ENCODE results near the gene GHDC.

GHDC gene

DNA sequence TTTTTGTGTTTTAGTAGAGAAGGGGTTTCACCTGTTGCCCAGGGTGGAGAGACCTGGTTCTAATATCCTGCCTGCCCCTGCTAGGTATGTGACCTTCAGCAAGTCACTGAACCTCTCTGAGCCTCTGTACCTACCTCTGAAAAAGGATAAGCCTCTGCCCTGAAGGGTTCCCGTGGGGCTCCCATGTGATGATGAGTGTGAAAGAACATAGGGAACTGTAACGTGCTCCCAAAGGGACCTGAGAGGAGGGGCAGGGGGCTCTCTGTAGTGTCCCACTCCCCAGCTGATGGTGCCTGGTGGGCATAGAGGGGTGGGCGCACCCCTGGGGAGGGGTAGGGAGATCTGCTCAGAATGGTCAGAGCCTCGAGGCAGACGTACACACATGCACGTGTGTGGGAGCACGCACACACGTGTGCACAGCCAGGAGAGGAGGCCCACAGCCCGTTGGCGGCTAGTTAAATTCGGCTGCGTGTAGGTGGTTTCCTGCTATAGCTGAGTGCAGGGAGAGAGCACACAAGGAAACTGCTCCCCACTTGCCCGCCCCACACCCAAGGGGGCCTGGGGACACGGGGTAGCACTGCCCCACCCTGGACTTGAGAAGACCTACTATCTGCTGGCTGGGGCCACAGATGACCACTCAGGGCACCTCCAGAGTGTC lies 20.0 kb downstream of the GHDC start:
- H3K27ac ChIP-seq (ENCODE audit: insufficient read depth, low read depth, low read length, poor library complexity, severe bottlenecking): no peak overlapping the region
- no peak overlapping the region for H3K4me3 ChIP-seq (ENCODE audit: insufficient read depth, low read depth, low read length)
- H3K27me3 ChIP-seq (ENCODE audit: control insufficient read depth, insufficient read depth, low read length, poor library complexity, severe bottlenecking): peaks cover 12% of the 10 kb centered on the region
- H3K36me3 ChIP-seq (ENCODE audit: control insufficient read depth, insufficient read depth, low read length): no peaks in the 10 kb centered on the region
- no peaks in the 10 kb centered on the region for H3K4me1 ChIP-seq (ENCODE audit: control insufficient read depth, insufficient read depth, low read length)
- H3K9me3 ChIP-seq (ENCODE audit: control insufficient read depth, low read length): no peaks in the 10 kb centered on the region
- WGBS, 2 experiments: 92% methylated on average over 14 of the region's 14 CpGs

DNA sequence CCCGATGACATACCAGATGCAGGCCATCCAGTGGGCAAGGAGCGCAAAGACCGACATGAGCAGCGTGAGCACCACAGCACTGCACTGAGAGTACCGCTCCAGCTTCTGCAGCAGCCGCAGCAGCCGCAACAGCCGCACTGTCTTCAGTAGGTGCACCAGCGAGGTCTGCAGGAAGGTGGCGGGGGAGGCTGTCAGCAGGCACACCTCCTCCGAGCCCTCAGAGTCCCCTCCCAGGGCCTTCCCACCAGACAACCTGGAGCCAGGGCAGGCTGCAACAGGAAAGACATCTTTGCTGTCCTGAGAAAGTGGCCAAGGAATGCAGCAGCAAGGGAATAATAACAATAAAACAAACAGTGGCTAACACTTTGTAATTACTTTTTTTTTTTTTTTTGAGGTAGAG lies 22.5 kb downstream of the GHDC start:
- Histone ChIP-seq H3K27me3 (ENCODE audit: control insufficient read depth, insufficient read depth, low read length, poor library complexity, severe bottlenecking) (no peaks in the 10 kb centered on the region), H3K27ac (ENCODE audit: insufficient read depth, low read depth, low read length, poor library complexity, severe bottlenecking) (no peak overlapping the region), H3K9me3 (ENCODE audit: control insufficient read depth, low read length) (no peaks in the 10 kb centered on the region), H3K4me1 (ENCODE audit: control insufficient read depth, insufficient read depth, low read length) (no peaks in the 10 kb centered on the region), H3K4me3 (ENCODE audit: insufficient read depth, low read depth, low read length) (no peak overlapping the region), H3K36me3 (ENCODE audit: control insufficient read depth, insufficient read depth, low read length) (no peaks in the 10 kb centered on the region)
- WGBS, 2 experiments: 74 to 75% methylated on average over 11 of the region's 11 CpGs

DNA sequence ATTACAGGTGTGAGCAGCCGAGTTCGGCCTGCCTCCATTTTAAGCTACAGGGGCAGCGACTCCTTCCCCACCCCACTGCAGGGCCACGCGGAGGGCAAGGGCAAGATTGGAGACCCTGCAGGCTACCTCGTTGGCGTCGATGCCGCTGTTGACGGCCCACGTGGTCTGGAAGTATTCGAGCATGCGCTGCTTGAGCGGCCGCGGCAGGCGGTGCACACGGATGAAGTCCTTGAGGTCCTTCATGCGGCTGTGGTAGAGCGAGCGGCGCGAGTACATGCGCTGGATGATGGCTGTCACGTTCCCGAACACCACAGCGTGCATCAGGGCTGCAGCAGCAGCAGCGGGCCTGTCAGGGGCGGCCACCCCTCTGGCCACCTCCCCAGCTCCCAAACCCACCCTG lies 24.9 kb downstream of the GHDC start:
- Histone ChIP-seq H3K27me3 (ENCODE audit: control insufficient read depth, insufficient read depth, low read length, poor library complexity, severe bottlenecking) (no peaks in the 10 kb centered on the region), H3K4me1 (ENCODE audit: control insufficient read depth, insufficient read depth, low read length) (no peaks in the 10 kb centered on the region), H3K9me3 (ENCODE audit: control insufficient read depth, low read length) (no peaks in the 10 kb centered on the region), H3K4me3 (ENCODE audit: insufficient read depth, low read depth, low read length) (no peak overlapping the region), H3K36me3 (ENCODE audit: control insufficient read depth, insufficient read depth, low read length) (no peaks in the 10 kb centered on the region), H3K27ac (ENCODE audit: insufficient read depth, low read depth, low read length, poor library complexity, severe bottlenecking) (no peak overlapping the region)
- WGBS, 2 experiments: 94 to 95% methylated on average over 29 of the region's 29 CpGs

DNA sequence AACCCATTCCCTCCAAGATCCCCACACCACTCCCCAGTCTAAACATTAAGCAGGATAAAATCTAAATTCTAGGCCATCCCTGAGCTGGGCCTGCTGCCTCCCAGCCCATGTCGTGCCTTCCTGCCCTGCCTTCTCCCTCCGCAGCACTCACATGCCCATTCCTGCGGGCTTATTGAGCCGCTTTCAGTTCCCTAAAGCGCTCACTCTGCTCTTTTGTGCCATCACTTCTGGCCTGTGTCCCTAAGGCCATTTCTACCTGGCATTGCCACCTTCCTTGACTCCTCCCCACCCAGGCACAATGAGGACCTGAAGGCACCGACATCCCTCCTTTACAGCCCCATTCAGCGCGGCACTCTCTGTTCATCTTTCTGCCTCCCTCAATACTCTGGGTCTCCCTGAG lies 26.5 kb downstream of the GHDC start:
- no peaks in the 10 kb centered on the region for H3K36me3 ChIP-seq (ENCODE audit: control insufficient read depth, insufficient read depth, low read length)
- no peak overlapping the region for H3K27ac ChIP-seq (ENCODE audit: insufficient read depth, low read depth, low read length, poor library complexity, severe bottlenecking)
- no peak overlapping the region for H3K4me3 ChIP-seq (ENCODE audit: insufficient read depth, low read depth, low read length)
- H3K27me3 ChIP-seq (ENCODE audit: control insufficient read depth, insufficient read depth, low read length, poor library complexity, severe bottlenecking): no peaks in the 10 kb centered on the region
- H3K9me3 ChIP-seq (ENCODE audit: control insufficient read depth, low read length): no peaks in the 10 kb centered on the region
- no peaks in the 10 kb centered on the region for H3K4me1 ChIP-seq (ENCODE audit: control insufficient read depth, insufficient read depth, low read length)
- WGBS, 2 experiments: 92 to 96% methylated on average over 8 of the region's 8 CpGs

DNA sequence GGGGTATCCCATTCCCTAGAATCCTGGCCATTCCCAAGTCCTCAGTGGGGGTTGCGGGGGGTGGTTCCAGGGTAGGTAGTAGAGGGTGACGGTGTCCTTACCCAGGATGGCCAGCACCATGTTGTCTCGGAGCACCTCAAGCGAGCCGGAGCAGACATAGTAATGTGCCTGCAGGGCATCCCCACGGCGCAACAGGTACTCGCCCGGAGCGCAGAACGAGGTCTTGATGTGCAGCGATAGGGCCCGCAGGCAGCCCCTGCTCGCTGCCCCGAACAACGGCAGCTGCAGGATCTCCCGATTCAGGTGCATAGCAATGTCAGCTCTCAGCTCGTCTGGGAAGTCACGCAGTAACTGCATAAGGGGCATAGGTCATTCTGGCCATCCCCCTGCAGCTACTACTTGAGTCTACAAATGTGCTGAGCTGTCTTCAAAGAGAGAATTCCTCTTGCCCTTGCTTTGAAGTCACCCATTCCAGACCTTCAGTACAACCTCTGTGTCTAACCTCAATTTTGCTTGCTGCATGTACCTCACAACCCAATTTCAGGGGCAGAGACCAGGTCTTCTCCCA lies 28.0 kb downstream of the GHDC start:
- no peaks in the 10 kb centered on the region for H3K36me3 ChIP-seq (ENCODE audit: control insufficient read depth, insufficient read depth, low read length)
- 93 to 94% methylated on average over 19 of the region's 19 CpGs for WGBS, 2 experiments
- H3K9me3 ChIP-seq (ENCODE audit: control insufficient read depth, low read length): no peaks in the 10 kb centered on the region
- H3K27me3 ChIP-seq (ENCODE audit: control insufficient read depth, insufficient read depth, low read length, poor library complexity, severe bottlenecking): no peaks in the 10 kb centered on the region
- no peaks in the 10 kb centered on the region for H3K4me1 ChIP-seq (ENCODE audit: control insufficient read depth, insufficient read depth, low read length)
- no peak overlapping the region for H3K4me3 ChIP-seq (ENCODE audit: insufficient read depth, low read depth, low read length)
- no peak overlapping the region for H3K27ac ChIP-seq (ENCODE audit: insufficient read depth, low read depth, low read length, poor library complexity, severe bottlenecking)

DNA sequence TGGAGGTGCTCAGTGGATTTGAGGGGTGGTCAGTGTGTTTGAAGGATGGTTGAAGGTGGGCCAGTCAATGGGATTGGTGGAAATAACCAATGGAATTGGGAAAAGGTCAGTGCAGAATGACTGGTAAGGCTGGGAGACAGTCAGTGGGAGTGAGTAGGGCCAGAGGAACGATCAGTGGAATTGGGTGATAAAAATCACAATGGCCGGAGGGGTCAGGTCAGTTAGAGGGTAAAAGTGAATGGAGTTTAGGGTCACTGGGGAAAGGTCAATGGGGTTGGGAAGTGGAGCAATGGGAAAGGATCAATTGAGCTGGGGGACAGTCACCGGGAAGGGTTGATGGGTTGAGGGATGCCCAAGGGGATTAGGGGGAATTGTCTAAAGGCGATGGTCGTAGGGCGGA lies 28.5 kb downstream of the GHDC start:
- Histone ChIP-seq H3K27ac (ENCODE audit: insufficient read depth, low read depth, low read length, poor library complexity, severe bottlenecking) (no peak overlapping the region), H3K4me1 (ENCODE audit: control insufficient read depth, insufficient read depth, low read length) (no peaks in the 10 kb centered on the region), H3K4me3 (ENCODE audit: insufficient read depth, low read depth, low read length) (no peak overlapping the region), H3K27me3 (ENCODE audit: control insufficient read depth, insufficient read depth, low read length, poor library complexity, severe bottlenecking) (no peaks in the 10 kb centered on the region), H3K9me3 (ENCODE audit: control insufficient read depth, low read length) (no peaks in the 10 kb centered on the region), H3K36me3 (ENCODE audit: control insufficient read depth, insufficient read depth, low read length) (no peaks in the 10 kb centered on the region)
- 92 to 95% methylated on average over 6 of the region's 6 CpGs for WGBS, 2 experiments

DNA sequence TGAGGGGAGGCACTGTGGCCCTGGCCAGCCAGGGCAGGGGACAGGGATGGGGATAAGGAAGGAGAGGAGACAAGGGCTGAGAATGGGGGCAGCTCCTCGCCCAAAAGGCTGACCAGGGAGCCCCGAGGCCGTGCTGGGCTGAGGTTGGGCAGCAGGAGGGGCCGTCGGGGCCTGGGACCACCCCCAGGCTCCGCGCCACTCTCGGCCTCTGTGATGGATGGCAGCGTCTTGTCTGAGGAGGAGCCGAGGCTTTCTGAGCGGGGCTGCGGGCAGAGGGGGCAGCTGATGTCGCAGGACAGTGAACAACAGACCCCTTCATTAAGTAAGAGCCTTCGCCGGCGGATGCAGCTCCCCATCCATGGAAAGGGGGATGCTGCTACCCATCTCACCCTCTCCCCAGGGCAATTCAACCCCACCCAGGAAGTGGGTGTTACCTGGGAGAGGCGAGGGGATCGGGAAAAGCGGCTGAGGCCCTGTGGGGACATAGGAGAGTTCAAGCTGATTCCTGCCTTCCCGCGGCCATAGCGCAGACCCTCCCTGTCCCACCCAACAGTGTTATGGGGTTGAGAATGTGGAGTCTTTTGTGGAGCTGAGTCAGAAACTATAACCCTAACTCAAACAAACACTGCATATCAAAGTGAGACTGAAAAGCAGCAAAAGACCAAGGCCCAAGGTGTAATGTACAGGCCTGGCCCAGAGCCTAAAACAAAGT lies 30.4 kb downstream of the GHDC start:
- Histone ChIP-seq H3K36me3 (ENCODE audit: control insufficient read depth, insufficient read depth, low read length) (no peaks in the 10 kb centered on the region), H3K27ac (ENCODE audit: insufficient read depth, low read depth, low read length, poor library complexity, severe bottlenecking) (no peak overlapping the region), H3K4me3 (ENCODE audit: insufficient read depth, low read depth, low read length) (no peak overlapping the region), H3K4me1 (ENCODE audit: control insufficient read depth, insufficient read depth, low read length) (no peaks in the 10 kb centered on the region), H3K27me3 (ENCODE audit: control insufficient read depth, insufficient read depth, low read length, poor library complexity, severe bottlenecking) (no peaks in the 10 kb centered on the region), H3K9me3 (ENCODE audit: control insufficient read depth, low read length) (no peaks in the 10 kb centered on the region)
- WGBS, 2 experiments: 86 to 89% methylated on average over 21 to 22 of the region's 22 CpGs

DNA sequence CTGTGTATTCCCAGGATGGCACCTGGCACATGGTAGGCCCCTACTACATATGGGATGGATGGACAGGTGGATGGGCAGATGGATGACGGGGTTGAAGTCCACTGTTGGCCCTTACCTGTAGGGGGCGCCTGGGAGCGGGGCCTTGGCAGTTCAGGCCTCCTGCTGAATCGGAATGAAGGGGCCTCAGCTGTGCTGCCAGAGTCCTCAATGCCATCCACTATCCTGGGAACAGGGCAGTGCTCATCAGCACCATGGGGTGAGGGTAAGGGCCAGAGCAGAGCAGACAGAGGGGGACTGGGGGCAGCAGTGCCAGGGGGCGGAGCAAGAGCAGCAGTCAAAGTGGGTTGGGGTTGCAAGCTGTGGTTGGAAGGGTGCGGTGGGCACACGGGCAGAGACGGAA lies 31.2 kb downstream of the GHDC start:
- Histone ChIP-seq H3K27ac (ENCODE audit: insufficient read depth, low read depth, low read length, poor library complexity, severe bottlenecking) (no peak overlapping the region), H3K4me3 (ENCODE audit: insufficient read depth, low read depth, low read length) (no peak overlapping the region), H3K4me1 (ENCODE audit: control insufficient read depth, insufficient read depth, low read length) (no peaks in the 10 kb centered on the region), H3K9me3 (ENCODE audit: control insufficient read depth, low read length) (no peaks in the 10 kb centered on the region), H3K27me3 (ENCODE audit: control insufficient read depth, insufficient read depth, low read length, poor library complexity, severe bottlenecking) (no peaks in the 10 kb centered on the region), H3K36me3 (ENCODE audit: control insufficient read depth, insufficient read depth, low read length) (no peaks in the 10 kb centered on the region)
- WGBS, 2 experiments: 63 to 68% methylated on average over 8 of the region's 8 CpGs

DNA sequence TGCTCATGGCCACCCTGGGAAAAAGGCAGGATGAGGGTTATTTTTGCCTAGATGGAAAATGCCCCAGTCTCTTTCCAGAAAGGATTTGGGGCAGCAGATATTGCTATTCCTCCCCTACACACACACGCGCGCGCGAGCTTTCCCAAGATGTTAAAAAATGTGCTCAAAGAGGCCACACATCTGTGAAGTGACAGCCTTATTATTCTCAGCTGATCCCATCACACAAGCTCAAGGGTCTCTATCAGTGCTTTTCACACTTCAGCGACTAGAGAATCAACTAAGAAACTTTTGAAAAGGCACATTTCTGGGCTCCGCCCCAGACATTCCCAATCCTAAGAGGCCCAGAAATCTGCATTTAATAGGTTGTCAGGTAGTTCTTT lies 33.8 kb downstream of the GHDC start:
- WGBS, 2 experiments: 92 to 97% methylated on average over 6 to 7 of the region's 7 CpGs
- Histone ChIP-seq H3K4me1 (ENCODE audit: control insufficient read depth, insufficient read depth, low read length) (peaks cover 5% of the 10 kb centered on the region), H3K9me3 (ENCODE audit: control insufficient read depth, low read length) (no peaks in the 10 kb centered on the region), H3K27ac (ENCODE audit: insufficient read depth, low read depth, low read length, poor library complexity, severe bottlenecking) (no peak overlapping the region), H3K27me3 (ENCODE audit: control insufficient read depth, insufficient read depth, low read length, poor library complexity, severe bottlenecking) (no peaks in the 10 kb centered on the region), H3K36me3 (ENCODE audit: control insufficient read depth, insufficient read depth, low read length) (no peaks in the 10 kb centered on the region), H3K4me3 (ENCODE audit: insufficient read depth, low read depth, low read length) (no peak overlapping the region)

DNA sequence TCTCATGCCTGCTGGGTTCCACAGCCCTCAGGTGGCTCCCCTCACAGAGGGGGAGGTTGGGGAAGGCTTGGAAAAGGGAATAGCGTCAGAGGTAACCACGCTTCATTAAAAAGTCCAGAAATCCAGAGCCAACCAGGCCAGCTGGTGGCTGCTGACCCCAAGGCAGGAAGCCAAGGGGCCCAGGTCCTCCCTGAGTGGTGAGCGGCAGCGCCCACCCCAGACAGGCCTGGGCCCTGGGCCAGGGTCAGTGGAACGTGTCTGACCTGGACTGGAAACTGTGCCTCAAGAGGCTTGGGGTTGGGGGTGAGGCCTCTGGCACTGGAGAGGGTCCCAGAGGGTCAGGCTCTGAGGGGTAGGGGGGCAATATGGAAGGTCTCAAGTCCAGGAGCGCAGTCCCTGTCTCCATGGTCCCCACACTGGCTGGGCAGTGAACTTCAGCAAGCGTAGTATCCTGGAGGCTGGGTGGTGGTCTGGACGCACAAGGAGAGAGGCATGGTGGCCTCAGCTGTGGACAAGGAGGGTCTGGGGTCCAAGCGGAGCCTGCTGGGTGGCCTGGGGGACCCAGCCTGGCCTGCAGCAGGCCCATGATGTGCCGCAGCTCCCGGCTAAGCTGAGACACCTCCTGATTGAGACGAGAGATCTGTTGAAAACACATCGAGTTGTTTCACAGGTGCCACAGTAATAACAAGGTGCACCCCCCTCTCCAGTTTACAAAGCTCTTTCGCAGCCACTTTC lies 34.3 kb downstream of the GHDC start:
- H3K9me3 ChIP-seq (ENCODE audit: control insufficient read depth, low read length): no peaks in the 10 kb centered on the region
- no peak overlapping the region for H3K4me3 ChIP-seq (ENCODE audit: insufficient read depth, low read depth, low read length)
- peaks cover 5% of the 10 kb centered on the region for H3K4me1 ChIP-seq (ENCODE audit: control insufficient read depth, insufficient read depth, low read length)
- H3K27ac ChIP-seq (ENCODE audit: insufficient read depth, low read depth, low read length, poor library complexity, severe bottlenecking): no peak overlapping the region
- 93 to 96% methylated on average over 14 of the region's 14 CpGs for WGBS, 2 experiments
- no peaks in the 10 kb centered on the region for H3K27me3 ChIP-seq (ENCODE audit: control insufficient read depth, insufficient read depth, low read length, poor library complexity, severe bottlenecking)
- no peaks in the 10 kb centered on the region for H3K36me3 ChIP-seq (ENCODE audit: control insufficient read depth, insufficient read depth, low read length)

Measured in ectodermal cell (in vitro differentiated cells).